SK-N-MC (cell line): ENCODE data around the gene PML.

ENCODE experiments used
- EZH2 ChIP-seq: fragments of 200-600 bp; sonication (generic); IDR thresholded peaks from one replicate; pipeline ENCODE4 v1.6.1; 2017; ENCODE audit warnings: antibody characterized with exemption
- FOXP2 ChIP-seq: optimal IDR thresholded peaks from 2 replicates; pipeline ENCODE3; 2011; ENCODE audit warnings: mild to moderate bottlenecking, moderate library complexity; ENCODE audit not compliant: insufficient read depth; ENCODE audit errors: extremely low read length, control extremely low read depth
- POLR2AphosphoS5 ChIP-seq: IDR thresholded peaks from 2 replicates; pipeline ENCODE4 v1.6.1; 2012; ENCODE audit warnings: mild to moderate bottlenecking, low read depth, low read length, borderline replicate concordance

GRCh38 chr15:74045184-74045583 is 50.7 kb downstream of the PML start:
- TF ChIP-seq EZH2 (no peak), POLR2AphosphoS5 (no peak), FOXP2 (no peak)
